GM23248 (cell line): ENCODE data around the gene WFS1. TPM values are rescaled to one million over a fixed set of nuclear protein-coding genes. Genes with fewer than 3 reads are reported as not detected.

Experiments used
- DNase-seq: peaks from one replicate; pipeline ENCODE4 v3.0.0-alpha.2; 2015
- H2AFZ ChIP-seq: fragments of 200-600 bp; sonication (generic); 2 replicates; pipeline ENCODE4 v1.6.1; 2016; ENCODE audit warnings: antibody characterized with exemption
- H3F3A ChIP-seq: fragments of 200-600 bp; sonication (generic); 2 replicates; pipeline ENCODE4 v1.6.1; 2016; ENCODE audit warnings: mild to moderate bottlenecking, antibody characterized with exemption, mixed run types; ENCODE audit not compliant: insufficient read depth
- H3K27ac ChIP-seq: fragments of 200-600 bp; sonication (generic); 2 replicates; pipeline ENCODE4 v1.5.1; 2016; ENCODE audit warnings: mild to moderate bottlenecking
- H3K27me3 ChIP-seq: fragments of 200-600 bp; sonication (generic); replicated peaks from 2 replicates; pipeline ENCODE4 v1.6.1; 2016; ENCODE audit warnings: mild to moderate bottlenecking; ENCODE audit not compliant: insufficient read depth
- H3K36me3 ChIP-seq: fragments of 200-600 bp; sonication (generic); 2 replicates; pipeline ENCODE4 v1.6.1; 2016; ENCODE audit warnings: low read depth, mild to moderate bottlenecking
- H3K4me1 ChIP-seq: fragments of 200-600 bp; sonication (generic); 2 replicates; pipeline ENCODE4 v1.6.1; 2016; ENCODE audit warnings: mild to moderate bottlenecking; ENCODE audit not compliant: insufficient read depth
- H3K4me2 ChIP-seq: fragments of 200-600 bp; sonication (generic); one replicate; pipeline ENCODE4 v1.6.1; 2016; ENCODE audit warnings: mild to moderate bottlenecking; ENCODE audit not compliant: unreplicated experiment
- H3K4me3 ChIP-seq: fragments of 200-600 bp; sonication (generic); 2 replicates; pipeline ENCODE4 v1.5.1; 2016; ENCODE audit warnings: mild to moderate bottlenecking
- H3K79me2 ChIP-seq: fragments of 200-600 bp; sonication (generic); 2 replicates; pipeline ENCODE4 v1.6.1; 2016; ENCODE audit warnings: mild to moderate bottlenecking; ENCODE audit not compliant: insufficient read depth
- H3K9ac ChIP-seq: fragments of 200-600 bp; sonication (generic); 2 replicates; pipeline ENCODE4 v1.6.1; 2016; ENCODE audit warnings: mild to moderate bottlenecking
- H3K9me2 ChIP-seq: fragments of 200-600 bp; sonication (generic); 2 replicates; pipeline ENCODE4 v1.6.1; 2016; ENCODE audit warnings: mixed run types, mild to moderate bottlenecking, moderate library complexity; ENCODE audit not compliant: insufficient read depth
- H3K9me3 ChIP-seq: fragments of 200-600 bp; sonication (generic); one replicate; pipeline ENCODE4 v1.6.1; 2017; ENCODE audit warnings: low read depth
- H4K20me1 ChIP-seq: fragments of 200-600 bp; sonication (generic); 2 replicates; pipeline ENCODE4 v1.6.0; 2016; ENCODE audit not compliant: insufficient read depth
- EZH2 ChIP-seq: fragments of 200-600 bp; sonication (generic); IDR thresholded peaks from 2 replicates; pipeline ENCODE4 v1.6.1; 2018; ENCODE audit warnings: antibody characterized with exemption, mild to moderate bottlenecking; ENCODE audit not compliant: insufficient read depth, poor library complexity, severe bottlenecking
- EZH2phosphoT487 ChIP-seq: fragments of 200-600 bp; sonication (generic); IDR thresholded peaks from 2 replicates; pipeline ENCODE4 v1.6.1; 2018; ENCODE audit warnings: antibody characterized with exemption, moderate library complexity, mild to moderate bottlenecking, low read depth; ENCODE audit not compliant: insufficient read depth
- WGBS, 2 experiments: methylation state at CpG; one replicate each; pipeline ENCODE4 v1.1.6; 2015 to 2017; ENCODE audit warnings: low lambda C conversion rate in 2 of 2, low coverage in 1 of 2; ENCODE audit errors: missing lambda C conversion rate in 2 of 2; 5-methylcytosine and 5-hydroxymethylcytosine counted together
- in situ Hi-C: fragments of 300-500 bp; cut with MboI; formaldehyde crosslinking; loops from 2 replicates; pipeline ENCODE4 v1.15.0; 2020
- polyA plus RNA-seq: library from polyadenylated mRNA; unstranded; fragments of >200 nt; fragmentation: Nextera tagmentation; extraction: Ambion mirVana; gene quantifications from 2 replicates; pipeline ENCODE4 v1.2.1, GENCODE V29; 2016
- total RNA-seq: library from RNA; depleted of rRNA; stranded (reverse); fragments of >200 nt; shearing (Covaris generic); gene quantifications from 2 replicates; pipeline ENCODE4 v1.2.3, GENCODE V29; 2014; rRNA removed

WFS1 gene
- total and polyA plus RNA-seq, 2 experiments from 2014 or later = 24.2 to 24.4 TPM

GRCh38 chr4:6349896-6350603 lies 80.4 kb downstream of the WFS1 start:
- Histone ChIP-seq H3K27ac (no peak overlapping the region), H3K9me3 (no peaks in the 10 kb centered on the region), H3K79me2 (no peaks in the 10 kb centered on the region), H3F3A (no peaks in the 10 kb centered on the region), H4K20me1 (no peaks in the 10 kb centered on the region), H3K4me3 (no peak overlapping the region), H3K27me3 (peaks cover 10% of the 10 kb centered on the region; the same call in 1 of the 2 replicates), H3K4me2 (no peak overlapping the region), H3K4me1 (no peaks in the 10 kb centered on the region), H2AFZ (no peak overlapping the region), H3K9me2 (no peaks in the 10 kb centered on the region), H3K9ac (no peak overlapping the region), H3K36me3 (no peaks in the 10 kb centered on the region)
- TF ChIP-seq EZH2phosphoT487 (no peak), EZH2 (no peak)
- in situ Hi-C loops = no loop called here
- DNase-seq = no peak
- 46 to 57% methylated on average over 17 to 19 of the region's 19 CpGs for WGBS, 2 experiments

- Histone ChIP-seq H3K36me3 (no peaks in the 10 kb centered on the region), H3K9me3 (no peaks in the 10 kb centered on the region), H3K9me2 (no peaks in the 10 kb centered on the region), H3F3A (no peaks in the 10 kb centered on the region), H3K79me2 (no peaks in the 10 kb centered on the region), H3K27me3 (peaks cover 13% of the 10 kb centered on the region; the same call in 1 of the 2 replicates), H2AFZ (no peak overlapping the region), H3K27ac (no peak overlapping the region), H4K20me1 (no peaks in the 10 kb centered on the region), H3K9ac (no peak overlapping the region), H3K4me3 (no peak overlapping the region), H3K4me1 (no peaks in the 10 kb centered on the region), H3K4me2 (no peak overlapping the region)
- TF ChIP-seq EZH2 (no peak), EZH2phosphoT487 (no peak)
- WGBS, 2 experiments = 47 to 48% methylated on average over 8 of the region's 8 CpGs
- in situ Hi-C loops = no loop called here
- no peak for DNase-seq
These were observed 81.0 kb downstream of the WFS1 start for GRCh38 chr4:6350646-6351045.

GRCh38 chr4:6351246-6352000 lies 81.8 kb downstream of the WFS1 start:
- H3K4me2 ChIP-seq = no peak overlapping the region
- no peaks in the 10 kb centered on the region for H3K79me2 ChIP-seq
- 68 to 70% methylated on average over 22 of the region's 22 CpGs for WGBS, 2 experiments
- H3K4me3 ChIP-seq = no peak overlapping the region
- H3K9me2 ChIP-seq = no peaks in the 10 kb centered on the region
- H3K4me1 ChIP-seq = no peaks in the 10 kb centered on the region
- in situ Hi-C loops = no loop called here
- H3K27ac ChIP-seq = no peak overlapping the region
- no peak overlapping the region for H3K9ac ChIP-seq
- no peak for TF ChIP-seq EZH2
- TF ChIP-seq EZH2phosphoT487 = no peak
- H2AFZ ChIP-seq = no peak overlapping the region
- peaks cover 13% of the 10 kb centered on the region; the same call in 1 of the 2 replicates for H3K27me3 ChIP-seq
- H3F3A ChIP-seq = no peaks in the 10 kb centered on the region
- no peaks in the 10 kb centered on the region for H4K20me1 ChIP-seq
- no peaks in the 10 kb centered on the region for H3K9me3 ChIP-seq
- H3K36me3 ChIP-seq = no peaks in the 10 kb centered on the region
- no peak for DNase-seq

GRCh38 chr4:6352031-6352692 lies 82.5 kb downstream of the WFS1 start:
- peaks cover 13% of the 10 kb centered on the region; the same call in 1 of the 2 replicates for H3K27me3 ChIP-seq
- H3K27ac ChIP-seq = no peak overlapping the region
- H3K4me3 ChIP-seq = no peak overlapping the region
- no peaks in the 10 kb centered on the region for H3K79me2 ChIP-seq
- H3K9ac ChIP-seq = no peak overlapping the region
- no peaks in the 10 kb centered on the region for H4K20me1 ChIP-seq
- H3F3A ChIP-seq = no peaks in the 10 kb centered on the region
- H3K4me2 ChIP-seq = no peak overlapping the region
- DNase-seq = no peak
- H3K4me1 ChIP-seq = no peaks in the 10 kb centered on the region
- no peaks in the 10 kb centered on the region for H3K9me2 ChIP-seq
- H3K36me3 ChIP-seq = no peaks in the 10 kb centered on the region
- 51 to 54% methylated on average over 13 of the region's 13 CpGs for WGBS, 2 experiments
- in situ Hi-C loops = no loop called here
- TF ChIP-seq EZH2phosphoT487 = no peak
- TF ChIP-seq EZH2 = no peak
- H2AFZ ChIP-seq = no peak overlapping the region
- no peaks in the 10 kb centered on the region for H3K9me3 ChIP-seq

Other genes with a start within 250 kb of the WFS1 start
- not detected in 2 replicates for gene JAKMIP1, start 69.3 kb upstream of the WFS1 start, total RNA-seq
- not detected in 2 replicates for gene JAKMIP1, start 69.3 kb upstream of the WFS1 start, polyA plus RNA-seq
- not detected in 2 replicates for gene PPP2R2C, start 202.8 kb downstream of the WFS1 start, total RNA-seq
- not detected in 2 replicates for gene PPP2R2C, start 202.8 kb downstream of the WFS1 start, polyA plus RNA-seq